ENCODE measurements around the gene AFF2.

AFF2 gene

GRCh38 chrX:148915474-148915873, 415.1 kb downstream of the AFF2 start:
- DNase-seq (ENCODE audit: low spot score) (no peak), FAIRE-seq (no peak)

- FAIRE-seq (no peak), DNase-seq (ENCODE audit: low spot score) (no peak)
Observed at GRCh38 chrX:148917441-148917840, 417.0 kb downstream of the AFF2 start.

GRCh38 chrX:148923631-148924030, 423.2 kb downstream of the AFF2 start:
- DNase-seq (ENCODE audit: low spot score) (no peak), FAIRE-seq (no peak)

GRCh38 chrX:148926371-148926770, 426.0 kb downstream of the AFF2 start:
- FAIRE-seq (no peak), DNase-seq (ENCODE audit: low spot score) (no peak)

- DNase-seq (ENCODE audit: low spot score) (peak; percentile 14), FAIRE-seq (no peak)
Observed at GRCh38 chrX:148928811-148929210, 428.4 kb downstream of the AFF2 start.

- DNase-seq (ENCODE audit: low spot score), result no peak
- FAIRE-seq, result no peak
Observed at GRCh38 chrX:148929686-148930085, 429.3 kb downstream of the AFF2 start.

- FAIRE-seq (no peak), DNase-seq (ENCODE audit: low spot score) (no peak)
Observed at GRCh38 chrX:148930206-148930729, 429.9 kb downstream of the AFF2 start.

- FAIRE-seq, result no peak
Observed at GRCh38 chrX:148933881-148934280, 433.5 kb downstream of the AFF2 start.

GRCh38 chrX:148938348-148938747, 437.9 kb downstream of the AFF2 start:
- no peak for FAIRE-seq
- no peak for DNase-seq (ENCODE audit: low spot score)

More at GRCh38 chrX:148933881-148934280, 433.5 kb downstream of the AFF2 start:
- DNase-seq (ENCODE audit: low spot score), result no peak

GRCh38 chrX:148940411-148940996, 440.1 kb downstream of the AFF2 start:
- no peak for FAIRE-seq
- DNase-seq (ENCODE audit: low spot score), result no peak

- FAIRE-seq (no peak), DNase-seq (ENCODE audit: low spot score) (no peak)
Observed at GRCh38 chrX:148942754-148943153, 442.3 kb downstream of the AFF2 start.

- no peak for FAIRE-seq
- DNase-seq (ENCODE audit: low spot score), result no peak
Observed at GRCh38 chrX:148947399-148947975, 447.1 kb downstream of the AFF2 start.

- DNase-seq (ENCODE audit: low spot score) (no peak), FAIRE-seq (no peak)
Observed at GRCh38 chrX:148956352-148956751, 455.9 kb downstream of the AFF2 start.

- DNase-seq (ENCODE audit: low spot score), result no peak
- no peak for FAIRE-seq
Observed at GRCh38 chrX:148958901-148959300, 458.5 kb downstream of the AFF2 start.

GRCh38 chrX:148960060-148960459, 459.6 kb downstream of the AFF2 start:
- FAIRE-seq (no peak), DNase-seq (ENCODE audit: low spot score) (no peak)

- no peak for DNase-seq (ENCODE audit: low spot score)
- no peak for FAIRE-seq
Observed at GRCh38 chrX:148961985-148962384, 461.6 kb downstream of the AFF2 start.

- no peak for DNase-seq (ENCODE audit: low spot score)
- no peak for FAIRE-seq
Observed at GRCh38 chrX:148976571-148977400, 476.4 kb downstream of the AFF2 start.

GRCh38 chrX:148979786-148980185, 479.4 kb downstream of the AFF2 start:
- DNase-seq (ENCODE audit: low spot score), result no peak
- no peak for FAIRE-seq

- FAIRE-seq (no peak), DNase-seq (ENCODE audit: low spot score) (no peak)
Observed at GRCh38 chrX:148984238-148984637, 483.8 kb downstream of the AFF2 start.

- no peak for FAIRE-seq
Observed at GRCh38 chrX:148991502-148991901, 491.1 kb downstream of the AFF2 start.

GRCh38 chrX:148995661-148996060, 495.2 kb downstream of the AFF2 start:
- FAIRE-seq (no peak), DNase-seq (ENCODE audit: low spot score) (no peak)

More at GRCh38 chrX:148991502-148991901, 491.1 kb downstream of the AFF2 start:
- DNase-seq (ENCODE audit: low spot score), result no peak

GRCh38 chrX:149002320-149002719, 501.9 kb downstream of the AFF2 start:
- DNase-seq (ENCODE audit: low spot score) (no peak), FAIRE-seq (no peak)
